ENCODE measurements around the gene PLCD1.

GRCh38 chr3:38016410-38016809 is 13.0 kb downstream of the PLCD1 start:
- TF ChIP-seq CTCF (conservative IDR thresholded peaks at IDR 0.05) (no peak), ZFX (IDR thresholded peaks at IDR 0.05) (no peak)
